LHCN-M2 (cell line): ENCODE measurements around the gene PARD6G. TPM values are rescaled to one million over a fixed set of nuclear protein-coding genes. Genes with fewer than 3 reads are reported as not detected.
"Not testable (repeated sequence)": the region's sequence is repeated elsewhere in the genome, so short reads cannot be mapped to it uniquely, and the experiment has no call there.

Experiments used
- DNase-seq: peaks from one replicate; pipeline ENCODE4 v3.0.0-alpha.2; 2012; ENCODE audit warnings: low read depth
- polyA plus RNA-seq: library from polyadenylated mRNA; unstranded; fragments of >200 nt; gene quantifications from one replicate; pipeline ENCODE4 v1.2.1, GENCODE V29; 2012; ENCODE audit warnings: missing spikeins
- total RNA-seq: library from RNA; depleted of rRNA; stranded (reverse); fragments of >200 nt; gene quantifications from 2 replicates; pipeline ENCODE4 v1.2.3, GENCODE V29; 2014; rRNA removed

Gene PARD6G
- total RNA-seq = 1.6 and 2.8 TPM in 2 replicates
- 2.5 TPM for polyA plus RNA-seq

- DNase-seq = peak; percentile 45
These were observed at the start of gene PARD6G for GRCh38 chr18:80247393-80247841. Gene PARD6G (minus strand): TSS chr18:80247514. CDS start chr18:80247348, 166 bp downstream.

GRCh38 chr18:80262241-80263033 is 15.1 kb upstream of the PARD6G start:
- not testable (repeated sequence) for DNase-seq

- no peak for DNase-seq
These were observed 12.3 kb upstream of the PARD6G start for GRCh38 chr18:80259610-80260009.

GRCh38 chr18:80258640-80259039 is 11.3 kb upstream of the PARD6G start:
- DNase-seq = no peak

GRCh38 chr18:80257579-80258543 is 10.5 kb upstream of the PARD6G start:
- DNase-seq = peak; percentile 54

GRCh38 chr18:80254971-80255500 is 7.7 kb upstream of the PARD6G start:
- DNase-seq = no peak

GRCh38 chr18:80253871-80254492 is 6.7 kb upstream of the PARD6G start:
- DNase-seq = no peak

- DNase-seq = no peak
These were observed 5.9 kb upstream of the PARD6G start for GRCh38 chr18:80253236-80253635.

- DNase-seq = peak; percentile 61
These were observed 4.8 kb upstream of the PARD6G start for GRCh38 chr18:80252136-80252535.

GRCh38 chr18:80251700-80252099 is 4.4 kb upstream of the PARD6G start:
- DNase-seq = peak; percentile 20

- DNase-seq = no peak
These were observed 3.5 kb upstream of the PARD6G start for GRCh38 chr18:80250740-80251364.

GRCh38 chr18:80249217-80250093 is 2.1 kb upstream of the PARD6G start:
- DNase-seq = no peak

- no peak for DNase-seq
These were observed 595 bp downstream of the PARD6G start for GRCh38 chr18:80246445-80247392.

- no peak for DNase-seq
These were observed 1.4 kb downstream of the PARD6G start for GRCh38 chr18:80245781-80246444.

- no peak for DNase-seq
These were observed 2.2 kb downstream of the PARD6G start for GRCh38 chr18:80244956-80245730.

- DNase-seq = no peak
These were observed 3.1 kb downstream of the PARD6G start for GRCh38 chr18:80244167-80244566.

GRCh38 chr18:80243204-80243603 is 4.1 kb downstream of the PARD6G start:
- no peak for DNase-seq
